HCT116 (cell line): ENCODE results near the gene VHLL. TPM values are rescaled to one million over a fixed set of nuclear protein-coding genes. Genes with fewer than 3 reads are reported as not detected.

Experiments used
- ATAC-seq: fragments of 200-7000 bp; cut with Tn5 transposase; 2 replicates; pipeline ENCODE4 v1.9.1; 2020; ENCODE audit warnings: mild to moderate bottlenecking, moderate library complexity
- BruUV-seq: library from RNA; stranded (reverse); fragments of 400-500 nt; replicated peaks from 2 replicates; lab custom pipeline; 2021; lab: Mats Ljungman, UMichigan
- CTCF ChIA-PET: fragments of 300-600 bp; sonication (Branson Sonifier 250); formaldehyde crosslinking; loops from one replicate; lab custom pipeline; 2021; ENCODE audit warnings: antibody characterized with exemption; lab: Charles Lee
- POLR2A ChIA-PET: fragments of 300-600, 350-600 bp; sonication (Branson Sonifier 250); formaldehyde crosslinking; loops from one replicate; lab custom pipeline; 2021; ENCODE audit warnings: antibody characterized with exemption; lab: Charles Lee
- RAD21 ChIA-PET, 2 experiments: fragments of 300-600 bp; sonication (Branson Sonifier 250); formaldehyde crosslinking; loops; one replicate each; lab custom pipeline; 2023; ENCODE audit warnings: low total read pairs in 2 of 2; ENCODE audit not compliant: uncharacterized antibody in 2 of 2, unreplicated experiment in 2 of 2, low non-redundant PET in 1 of 2; lab: Charles Lee
- DNase-seq: peaks from one replicate; pipeline ENCODE4 v3.0.0-alpha.2; 2010; ENCODE audit warnings: low read depth, low spot score
- H2AFZ ChIP-seq: fragments of 200-600 bp; shearing (Covaris generic), sonication (generic); 2 replicates; pipeline ENCODE4 v1.6.1; 2017; ENCODE audit warnings: low read depth, mixed run types, mixed read lengths, antibody characterized with exemption, low read length; ENCODE audit not compliant: poor library complexity, severe bottlenecking
- H3K27ac ChIP-seq: 2 replicates; pipeline ENCODE4 v1.5.1; 2012; ENCODE audit warnings: low read depth, low read length
- H3K27me3 ChIP-seq: fragments of 200-600 bp; sonication (generic); 2 replicates; pipeline ENCODE4 v1.6.1; 2016; ENCODE audit warnings: mixed run types, low read length, mixed read lengths; ENCODE audit not compliant: insufficient read depth
- H3K36me3 ChIP-seq, 2 experiments: fragments of 200-500 bp in 1 of 2; fragments of 200-600 bp in 1 of 2; sonication (Bioruptor generic) in 1 of 2; sonication (generic) in 1 of 2; 2 replicates each; pipeline versions ENCODE4 v1.5.1 to v1.6.1; 2014 to 2016; ENCODE audit warnings: low read length in 2 of 2, inconsistent platforms in 1 of 2, mixed read lengths in 1 of 2, mixed run types in 1 of 2; ENCODE audit not compliant: insufficient read depth in 2 of 2, control insufficient read depth in 1 of 2
- H3K4me1 ChIP-seq, 2 experiments: fragments of 200-600 bp in 1 of 2; sonication (generic) in 1 of 2; 2 replicates each; pipeline versions ENCODE4 v1.5.1 to v1.6.1; 2012 to 2017; ENCODE audit warnings: low read length in 2 of 2, inconsistent platforms in 1 of 2, mild to moderate bottlenecking in 1 of 2, mixed read lengths in 1 of 2, mixed run types in 1 of 2, moderate library complexity in 1 of 2; ENCODE audit not compliant: insufficient read depth in 2 of 2, control insufficient read depth in 1 of 2
- H3K4me2 ChIP-seq: fragments of 200-600 bp; sonication (generic); 2 replicates; pipeline ENCODE4 v1.6.1; 2017; ENCODE audit warnings: mixed run types, low read length, mixed read lengths
- H3K4me3 ChIP-seq, 2 experiments: fragments of 200-600 bp in 1 of 2; sonication (generic) in 1 of 2; replicated peaks in 1 of 2; 2 replicates each; pipeline ENCODE4 v1.5.1; 2011 to 2016; ENCODE audit warnings: low read length in 2 of 2, control low read depth in 1 of 2, low read depth in 1 of 2, mild to moderate bottlenecking in 1 of 2, mixed read lengths in 1 of 2, mixed run types in 1 of 2
- H3K79me2 ChIP-seq: fragments of 200-600 bp; sonication (generic); 2 replicates; pipeline ENCODE4 v1.6.1; 2017; ENCODE audit warnings: mild to moderate bottlenecking, mixed run types, low read length, moderate library complexity, mixed read lengths; ENCODE audit not compliant: insufficient read depth
- H3K9ac ChIP-seq: fragments of 200-600 bp; sonication (generic); 2 replicates; pipeline ENCODE4 v1.6.1; 2016; ENCODE audit warnings: low read length, mixed read lengths
- H3K9me2 ChIP-seq: fragments of 200-600 bp; sonication (generic), shearing (Covaris generic); 2 replicates; pipeline ENCODE4 v1.6.1; 2017; ENCODE audit warnings: mixed run types, mild to moderate bottlenecking, moderate library complexity; ENCODE audit not compliant: insufficient read depth
- H3K9me3 ChIP-seq, 2 experiments: fragments of 200-500 bp in 1 of 2; fragments of 200-600 bp in 1 of 2; sonication (Bioruptor generic) in 1 of 2; sonication (generic) in 1 of 2; 2 replicates each; pipeline ENCODE4 v1.6.1; 2014 to 2017; ENCODE audit warnings: low read length in 2 of 2, mixed read lengths in 2 of 2, inconsistent platforms in 1 of 2, low read depth in 1 of 2, mild to moderate bottlenecking in 1 of 2, mixed run types in 1 of 2, moderate library complexity in 1 of 2; ENCODE audit not compliant: control insufficient read depth in 1 of 2, insufficient read depth in 1 of 2
- H4K20me1 ChIP-seq: fragments of 200-600 bp; sonication (generic), shearing (Covaris generic); 2 replicates; pipeline ENCODE4 v1.6.1; 2017; ENCODE audit warnings: mixed run types, mild to moderate bottlenecking, moderate library complexity; ENCODE audit not compliant: insufficient read depth
- JUND ChIP-seq: IDR thresholded peaks from 2 replicates; pipeline ENCODE4 v1.6.1; 2012
- POLR2A ChIP-seq: IDR thresholded peaks from 2 replicates; pipeline ENCODE4 v1.7.0; 2011; ENCODE audit warnings: borderline replicate concordance; ENCODE audit not compliant: insufficient read depth, insufficient read length; ENCODE audit errors: extremely low read depth
- POLR2AphosphoS5 ChIP-seq: IDR thresholded peaks from 2 replicates; pipeline ENCODE4 v1.6.1; 2011; ENCODE audit warnings: mild to moderate bottlenecking, low read depth, low read length, moderate library complexity
- SIN3A ChIP-seq: IDR thresholded peaks from 2 replicates; pipeline ENCODE4 v1.6.1; 2012; ENCODE audit warnings: low read depth
- TCF7L2 ChIP-seq: IDR thresholded peaks from 2 replicates; pipeline ENCODE4 v1.7.0; 2011; ENCODE audit warnings: borderline replicate concordance, inconsistent platforms; ENCODE audit not compliant: insufficient read depth, insufficient read length; ENCODE audit errors: extremely low read depth
- YY1 ChIP-seq: IDR thresholded peaks from 2 replicates; pipeline ENCODE4 v1.6.1; 2011; ENCODE audit warnings: low read length, low read depth, moderate library complexity, mild to moderate bottlenecking; ENCODE audit not compliant: insufficient replicate concordance; ENCODE audit errors: extremely low read depth
- intact Hi-C: fragments of 100-400 bp; cut with micrococcal nuclease; formaldehyde crosslinking; loops from 2 replicates; pipeline ENCODE4 v1.10.0; 2022
- total RNA-seq: library from RNA; stranded (reverse); gene quantifications from one replicate; pipeline ENCODE4 v1.2.1, GENCODE V29; 2021; ENCODE audit not compliant: unreplicated experiment
- TF ChIP-seq, protein P1 (sequence below): IDR thresholded peaks from 2 replicates; pipeline ENCODE4 v1.6.1; 2011; ENCODE audit warnings: mild to moderate bottlenecking, low read length, moderate library complexity; ENCODE audit not compliant: insufficient replicate concordance; ENCODE audit errors: extremely low read depth
- TF ChIP-seq, protein P2 (sequence below): IDR thresholded peaks from 2 replicates; pipeline ENCODE4 v1.6.1; 2012

The VHLL gene
- total RNA-seq, 1 experiment from 2014 or later = not detected

DNA sequence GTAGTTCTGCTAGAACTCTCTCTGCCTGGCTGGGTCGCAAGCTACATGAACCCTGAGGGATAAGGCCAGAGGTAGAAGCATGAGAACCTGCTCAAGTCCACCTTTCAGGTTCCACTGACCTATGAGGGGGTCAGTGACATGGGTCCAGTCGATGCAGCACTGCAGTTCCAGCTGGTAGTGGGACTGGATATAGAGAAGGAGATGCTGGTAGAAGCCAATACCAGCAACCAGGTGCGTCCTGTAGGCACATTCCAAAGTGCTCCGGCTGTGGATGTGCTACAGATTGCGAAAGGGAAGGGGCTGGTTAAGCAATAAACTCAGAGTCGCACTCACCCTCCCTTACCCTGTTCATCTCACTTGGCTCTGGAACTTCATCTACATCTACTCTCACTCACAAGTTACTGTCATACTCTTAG is 22.1 kb downstream of the VHLL start (continued):
- TF ChIP-seq, protein P1, sequence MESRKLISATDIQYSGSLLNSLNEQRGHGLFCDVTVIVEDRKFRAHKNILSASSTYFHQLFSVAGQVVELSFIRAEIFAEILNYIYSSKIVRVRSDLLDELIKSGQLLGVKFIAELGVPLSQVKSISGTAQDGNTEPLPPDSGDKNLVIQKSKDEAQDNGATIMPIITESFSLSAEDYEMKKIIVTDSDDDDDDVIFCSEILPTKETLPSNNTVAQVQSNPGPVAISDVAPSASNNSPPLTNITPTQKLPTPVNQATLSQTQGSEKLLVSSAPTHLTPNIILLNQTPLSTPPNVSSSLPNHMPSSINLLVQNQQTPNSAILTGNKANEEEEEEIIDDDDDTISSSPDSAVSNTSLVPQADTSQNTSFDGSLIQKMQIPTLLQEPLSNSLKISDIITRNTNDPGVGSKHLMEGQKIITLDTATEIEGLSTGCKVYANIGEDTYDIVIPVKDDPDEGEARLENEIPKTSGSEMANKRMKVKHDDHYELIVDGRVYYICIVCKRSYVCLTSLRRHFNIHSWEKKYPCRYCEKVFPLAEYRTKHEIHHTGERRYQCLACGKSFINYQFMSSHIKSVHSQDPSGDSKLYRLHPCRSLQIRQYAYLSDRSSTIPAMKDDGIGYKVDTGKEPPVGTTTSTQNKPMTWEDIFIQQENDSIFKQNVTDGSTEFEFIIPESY = no peak
- no peak for TF ChIP-seq TCF7L2

DNA sequence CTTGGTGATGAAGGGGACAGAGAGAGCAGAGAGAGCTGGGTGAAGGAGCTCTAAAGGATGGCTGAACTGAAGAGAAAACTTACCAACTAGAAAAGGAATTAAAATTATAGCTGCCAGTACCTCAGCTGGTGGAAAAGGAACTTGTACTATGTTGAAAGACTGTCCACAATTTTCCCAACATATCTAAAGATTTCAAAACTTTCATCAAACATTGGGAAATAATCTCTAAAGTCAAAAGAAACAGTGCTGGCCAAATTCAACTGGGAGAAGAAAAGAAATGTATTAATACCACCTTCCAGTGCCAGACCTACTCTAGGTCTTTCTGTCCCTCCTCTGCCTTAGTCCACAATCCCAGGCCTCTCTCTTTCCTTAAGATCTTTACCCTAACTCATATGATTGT is 22.6 kb downstream of the VHLL start:
- H4K20me1 ChIP-seq = peaks cover 8% of the 10 kb centered on the region; the same call in 1 of the 2 replicates
- H3K9ac ChIP-seq = no peak overlapping the region
- peaks cover 65 to 82% of the 10 kb centered on the region in 2 experiments for H3K36me3 ChIP-seq
- POLR2A ChIA-PET = no interaction called here
- no peak overlapping the region for H3K4me2 ChIP-seq
- H3K4me3 ChIP-seq = no peak overlapping the region
- H3K9me3 ChIP-seq = no peaks in the 10 kb centered on the region
- no peak for DNase-seq
- TF ChIP-seq POLR2A (no peak), POLR2AphosphoS5 (no peak), YY1 (no peak), JUND (no peak), SIN3A (no peak)
- TF ChIP-seq, protein P1 = no peak
- TF ChIP-seq, protein P2, sequence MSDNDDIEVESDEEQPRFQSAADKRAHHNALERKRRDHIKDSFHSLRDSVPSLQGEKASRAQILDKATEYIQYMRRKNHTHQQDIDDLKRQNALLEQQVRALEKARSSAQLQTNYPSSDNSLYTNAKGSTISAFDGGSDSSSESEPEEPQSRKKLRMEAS = no peak
- TF ChIP-seq, all 23 proteins: peak for 0
- Histone ChIP-seq H3K9me2 (no peaks in the 10 kb centered on the region), H3K27ac (no peak overlapping the region), H3K79me2 (peaks cover 42% of the 10 kb centered on the region), H2AFZ (no peak overlapping the region), H3K27me3 (no peaks in the 10 kb centered on the region), H3K4me1 (peaks cover 10 to 11% of the 10 kb centered on the region in 2 experiments)
- intact Hi-C loops = no loop called here
- CTCF ChIA-PET = no interaction called here
- no peak for ATAC-seq
- no TSS peak for BruUV-seq
- RAD21 ChIA-PET = no interaction called here
